Amygdala (tissue), 56 donors: Measurements from ENCODE around the gene KMT2C.
"Not testable (repeated sequence)": the region's sequence is repeated elsewhere in the genome, so short reads cannot be mapped to it uniquely, and the experiment has no call there.

Source experiments
- DNase-seq, 56 donors: peaks; one replicate each; lab custom pipeline; 2025; lab: John Stamatoyannopoulos, UW

Gene KMT2C

GRCh38 chr7:152406491-152406890 lies 29.3 kb downstream of the KMT2C start:
- DNase-seq = no peak

- DNase-seq = not testable (repeated sequence)
Observed at GRCh38 chr7:152406030-152406429, 29.8 kb downstream of the KMT2C start.

GRCh38 chr7:152403726-152404125 lies 32.1 kb downstream of the KMT2C start:
- DNase-seq = no peak

- no peak for DNase-seq
Observed at GRCh38 chr7:152402384-152403250, 33.2 kb downstream of the KMT2C start.

- DNase-seq = no peak
Observed at GRCh38 chr7:152399344-152399743, 36.5 kb downstream of the KMT2C start.

- no peak for DNase-seq
Observed at GRCh38 chr7:152395112-152395511, 40.7 kb downstream of the KMT2C start.

GRCh38 chr7:152394214-152394613 lies 41.6 kb downstream of the KMT2C start:
- not testable (repeated sequence) for DNase-seq

- no peak for DNase-seq
Observed at GRCh38 chr7:152392254-152392653, 43.5 kb downstream of the KMT2C start.

GRCh38 chr7:152386136-152386764 lies 49.6 kb downstream of the KMT2C start:
- DNase-seq = not testable (repeated sequence)

GRCh38 chr7:152384235-152385200 lies 51.3 kb downstream of the KMT2C start:
- DNase-seq = not testable (repeated sequence)

- DNase-seq = no peak
Observed at GRCh38 chr7:152383341-152384234, 52.2 kb downstream of the KMT2C start.

- no peak for DNase-seq
Observed at GRCh38 chr7:152382244-152382643, 53.6 kb downstream of the KMT2C start.

GRCh38 chr7:152380931-152381578 lies 54.7 kb downstream of the KMT2C start:
- DNase-seq = not testable (repeated sequence)

GRCh38 chr7:152378497-152378896 lies 57.3 kb downstream of the KMT2C start:
- DNase-seq = not testable (repeated sequence)

- DNase-seq = not testable (repeated sequence)
Observed at GRCh38 chr7:152376716-152377484, 58.9 kb downstream of the KMT2C start.

GRCh38 chr7:152370297-152370696 lies 65.5 kb downstream of the KMT2C start:
- no peak for DNase-seq

- DNase-seq = no peak
Observed at GRCh38 chr7:152369518-152369917, 66.3 kb downstream of the KMT2C start.

- DNase-seq = no peak
Observed at GRCh38 chr7:152367170-152367569, 68.6 kb downstream of the KMT2C start.
